GM12801 (cell line): ENCODE measurements around the gene P2RX4.

ENCODE experiments used
- TF ChIP-seq, protein P1 (sequence below): IDR thresholded peaks from one replicate; pipeline ENCODE4 v1.5.1; 2011; ENCODE audit warnings: control low read depth; ENCODE audit not compliant: insufficient read length; ENCODE audit errors: extremely low read depth

Gene P2RX4

GRCh38 chr12:121170151-121170550, 39.8 kb upstream of the P2RX4 start:
- TF ChIP-seq, protein P1, sequence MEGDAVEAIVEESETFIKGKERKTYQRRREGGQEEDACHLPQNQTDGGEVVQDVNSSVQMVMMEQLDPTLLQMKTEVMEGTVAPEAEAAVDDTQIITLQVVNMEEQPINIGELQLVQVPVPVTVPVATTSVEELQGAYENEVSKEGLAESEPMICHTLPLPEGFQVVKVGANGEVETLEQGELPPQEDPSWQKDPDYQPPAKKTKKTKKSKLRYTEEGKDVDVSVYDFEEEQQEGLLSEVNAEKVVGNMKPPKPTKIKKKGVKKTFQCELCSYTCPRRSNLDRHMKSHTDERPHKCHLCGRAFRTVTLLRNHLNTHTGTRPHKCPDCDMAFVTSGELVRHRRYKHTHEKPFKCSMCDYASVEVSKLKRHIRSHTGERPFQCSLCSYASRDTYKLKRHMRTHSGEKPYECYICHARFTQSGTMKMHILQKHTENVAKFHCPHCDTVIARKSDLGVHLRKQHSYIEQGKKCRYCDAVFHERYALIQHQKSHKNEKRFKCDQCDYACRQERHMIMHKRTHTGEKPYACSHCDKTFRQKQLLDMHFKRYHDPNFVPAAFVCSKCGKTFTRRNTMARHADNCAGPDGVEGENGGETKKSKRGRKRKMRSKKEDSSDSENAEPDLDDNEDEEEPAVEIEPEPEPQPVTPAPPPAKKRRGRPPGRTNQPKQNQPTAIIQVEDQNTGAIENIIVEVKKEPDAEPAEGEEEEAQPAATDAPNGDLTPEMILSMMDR = no peak

GRCh38 chr12:121170611-121171260, 39.2 kb upstream of the P2RX4 start:
- TF ChIP-seq, protein P1 = no peak

- TF ChIP-seq, protein P1 = no peak
Observed at GRCh38 chr12:121172145-121172544, 37.8 kb upstream of the P2RX4 start.

GRCh38 chr12:121175383-121176119, 34.4 kb upstream of the P2RX4 start:
- TF ChIP-seq, protein P1 = no peak

DNA sequence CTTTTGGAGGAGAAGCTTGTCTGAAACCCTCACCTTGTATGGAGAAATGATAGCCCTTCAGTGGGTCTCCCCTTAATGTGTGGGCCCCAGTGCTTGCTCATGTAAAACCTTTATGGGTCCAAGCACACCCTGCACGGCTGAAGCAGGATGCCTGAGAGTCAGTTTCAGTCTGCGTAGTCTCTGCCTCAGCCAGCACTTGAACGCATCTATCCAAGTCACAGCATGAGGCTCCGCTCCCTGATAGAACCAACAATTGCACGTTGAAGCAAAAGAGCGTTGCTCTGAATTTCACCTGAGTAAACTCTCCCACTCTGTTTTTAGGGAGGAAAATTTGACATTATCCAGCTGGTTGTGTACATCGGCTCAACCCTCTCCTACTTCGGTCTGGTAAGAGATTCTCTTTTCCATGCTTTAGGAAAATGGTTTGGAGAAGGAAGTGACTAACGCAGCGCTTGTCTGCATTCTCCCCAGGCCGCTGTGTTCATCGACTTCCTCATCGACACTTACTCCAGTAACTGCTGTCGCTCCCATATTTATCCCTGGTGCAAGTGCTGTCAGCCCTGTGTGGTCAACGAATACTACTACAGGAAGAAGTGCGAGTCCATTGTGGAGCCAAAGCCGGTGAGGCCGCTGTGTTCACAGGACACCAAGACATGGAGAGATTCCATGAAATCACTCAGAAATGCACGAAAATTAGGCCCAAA, 33.0 kb upstream of the P2RX4 start:
- TF ChIP-seq, protein P1 = no peak

DNA sequence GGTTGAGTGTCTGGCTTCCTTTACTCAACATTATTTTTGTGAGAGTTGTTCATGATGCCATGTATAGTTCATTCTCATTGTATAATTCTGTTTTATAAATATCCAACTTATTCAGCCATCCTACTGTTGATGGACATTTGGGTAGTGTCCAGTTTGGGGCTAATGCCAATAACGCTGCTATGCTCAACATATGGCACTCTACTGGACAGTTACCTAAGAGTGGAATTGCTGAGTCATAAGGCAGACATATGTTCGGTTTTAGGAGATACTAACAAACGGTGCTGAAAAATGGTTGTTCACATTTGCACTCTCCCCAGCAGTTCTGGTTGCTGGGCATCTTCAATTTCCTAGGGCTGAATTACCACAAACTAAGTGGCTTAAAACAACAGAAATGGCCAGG, 28.7 kb upstream of the P2RX4 start:
- TF ChIP-seq, protein P1 = no peak

GRCh38 chr12:121182222-121182893, 27.6 kb upstream of the P2RX4 start:
- TF ChIP-seq, protein P1 = no peak
